ENCODE data around the gene SLIT3.
"Not testable (repeated sequence)": the region's sequence is repeated elsewhere in the genome, so short reads cannot be mapped to it uniquely, and the experiment has no call there.

Gene SLIT3

DNA sequence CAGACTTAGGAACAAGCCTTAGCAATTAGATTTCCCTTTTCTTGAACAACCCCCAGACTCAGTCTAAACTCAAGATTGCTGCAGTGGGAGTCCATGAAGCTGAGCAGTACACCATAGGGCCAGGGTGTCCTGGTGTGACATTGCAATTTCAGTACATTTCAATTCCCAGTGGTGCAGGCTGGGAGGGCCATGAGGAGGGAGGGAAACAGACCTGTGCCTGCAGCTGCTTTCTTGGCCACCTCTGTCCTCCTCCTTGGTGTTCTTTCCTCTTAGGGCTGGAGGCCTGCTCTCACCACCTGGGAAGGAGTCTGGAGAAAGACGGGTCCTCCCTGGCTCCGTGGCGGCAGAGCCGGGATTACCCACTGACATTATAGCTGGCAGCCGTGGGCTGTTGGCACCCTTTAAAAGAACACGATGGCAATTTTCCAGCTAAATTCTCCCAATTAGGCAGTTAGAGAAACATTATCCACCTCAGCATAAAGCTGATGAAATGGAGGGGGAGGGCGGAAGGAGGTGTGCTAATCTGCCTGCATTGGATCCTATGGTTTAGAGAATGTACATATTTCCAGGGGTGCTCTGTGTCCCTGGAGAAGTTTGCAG, 186.4 kb downstream of the SLIT3 start:
- H3K4me3 ChIP-seq (ENCODE audit: low read length) = no peak overlapping the region
- no peaks in the 10 kb centered on the region for H3K4me1 ChIP-seq (ENCODE audit: control insufficient read depth, insufficient read depth, low read length)
- no peaks in the 10 kb centered on the region for H3K9me3 ChIP-seq (replicated peaks; ENCODE audit: low read length)
- no peak overlapping the region for H3K9ac ChIP-seq (ENCODE audit: low read depth, low read length)
- no peaks in the 10 kb centered on the region for H3K36me3 ChIP-seq (ENCODE audit: insufficient read depth, low read length)
- no peak overlapping the region for H3K4me2 ChIP-seq (ENCODE audit: low read length)
- no peaks in the 10 kb centered on the region for H3K27me3 ChIP-seq (ENCODE audit: control insufficient read depth, insufficient read depth, low read length)

DNA sequence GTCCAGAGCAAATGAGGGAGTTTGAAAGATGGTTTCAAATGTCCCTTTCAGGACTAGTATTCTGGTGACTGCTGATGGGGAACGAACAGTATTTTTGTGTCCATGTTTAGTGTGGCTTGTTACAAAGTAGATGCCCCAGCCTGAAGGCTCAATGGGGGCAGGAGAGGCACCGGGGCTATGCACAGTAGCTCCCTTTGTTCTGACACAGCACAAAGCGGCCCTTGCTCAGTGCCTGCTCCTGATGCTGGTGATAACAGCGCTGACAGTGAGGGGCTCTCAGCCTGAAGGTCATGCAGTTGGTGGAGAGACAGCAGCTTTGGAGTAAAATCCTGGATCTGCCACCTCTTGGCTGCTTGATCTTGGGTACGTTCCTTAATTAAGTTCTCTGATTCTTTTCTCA, 188.9 kb downstream of the SLIT3 start:
- Histone ChIP-seq H3K9me3 (replicated peaks; ENCODE audit: low read length) (no peaks in the 10 kb centered on the region), H3K36me3 (ENCODE audit: insufficient read depth, low read length) (no peaks in the 10 kb centered on the region), H3K9ac (ENCODE audit: low read depth, low read length) (no peak overlapping the region), H3K27me3 (ENCODE audit: control insufficient read depth, insufficient read depth, low read length) (no peaks in the 10 kb centered on the region), H3K4me1 (ENCODE audit: control insufficient read depth, insufficient read depth, low read length) (no peaks in the 10 kb centered on the region), H3K4me3 (ENCODE audit: low read length) (no peak overlapping the region), H3K4me2 (ENCODE audit: low read length) (no peak overlapping the region)

DNA sequence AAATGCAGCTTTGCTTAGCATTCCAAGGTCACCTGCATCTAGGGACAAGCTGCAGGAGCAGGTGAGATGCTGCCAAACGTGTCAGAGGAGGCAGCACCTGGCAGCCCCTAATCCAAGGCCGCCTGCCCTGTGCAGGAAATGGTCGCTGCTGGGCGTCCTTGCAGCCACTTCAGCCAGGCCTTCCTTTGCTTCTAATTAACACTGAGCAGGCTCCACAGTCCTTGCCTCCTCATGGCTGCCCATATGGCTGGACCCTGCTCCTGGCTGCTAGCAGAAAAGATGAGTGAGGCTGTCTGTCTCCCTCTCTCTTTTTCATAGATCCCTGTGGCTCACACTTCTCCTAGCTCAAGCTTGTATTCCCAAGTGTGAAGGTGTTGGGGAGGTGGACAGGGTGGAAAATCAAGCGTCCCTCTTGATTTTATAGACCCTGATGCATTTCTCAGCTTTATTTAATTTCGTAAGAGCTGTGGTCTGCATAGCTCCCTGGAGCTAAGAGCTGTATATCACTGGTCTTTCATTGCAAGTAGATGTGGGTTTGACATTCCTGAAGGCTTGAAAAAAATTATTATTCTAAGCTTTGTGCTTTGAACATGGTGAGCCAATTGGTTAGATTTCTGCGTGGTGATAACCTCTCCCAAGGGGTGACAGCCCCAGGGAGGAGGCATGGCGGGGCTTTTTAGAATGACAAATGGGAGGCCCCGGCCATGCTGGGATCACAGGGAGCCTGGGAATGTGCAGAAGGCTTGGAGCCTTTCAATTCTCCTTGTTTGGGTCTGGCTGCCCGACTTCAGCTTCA, 193.8 kb downstream of the SLIT3 start:
- no peak overlapping the region for H3K4me2 ChIP-seq (ENCODE audit: low read length)
- no peaks in the 10 kb centered on the region for H3K36me3 ChIP-seq (ENCODE audit: insufficient read depth, low read length)
- no peaks in the 10 kb centered on the region for H3K27me3 ChIP-seq (ENCODE audit: control insufficient read depth, insufficient read depth, low read length)
- H3K9me3 ChIP-seq (replicated peaks; ENCODE audit: low read length) = no peaks in the 10 kb centered on the region
- no peaks in the 10 kb centered on the region for H3K4me1 ChIP-seq (ENCODE audit: control insufficient read depth, insufficient read depth, low read length)
- no peak overlapping the region for H3K9ac ChIP-seq (ENCODE audit: low read depth, low read length)
- H3K4me3 ChIP-seq (ENCODE audit: low read length) = no peak overlapping the region

DNA sequence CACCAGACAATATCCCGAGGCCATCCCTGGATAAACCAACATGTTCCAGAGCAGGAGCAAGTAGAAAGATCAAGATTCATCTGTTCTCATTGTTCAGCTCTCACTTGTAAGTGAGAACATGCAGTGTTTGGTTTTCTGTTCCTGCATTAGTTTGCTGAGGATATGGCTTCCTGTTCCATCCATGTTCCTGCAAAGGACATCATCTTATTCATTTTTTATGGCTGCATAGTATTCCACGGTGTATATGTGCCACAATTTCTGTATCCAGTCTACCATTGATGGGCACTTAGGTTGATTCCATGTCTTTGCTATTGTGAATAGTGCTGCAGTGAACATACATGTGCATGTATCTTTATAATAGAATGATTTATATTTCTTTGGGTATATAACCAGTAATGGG, 195.4 kb downstream of the SLIT3 start:
- not testable (repeated sequence) for H3K36me3 ChIP-seq (ENCODE audit: insufficient read depth, low read length); H3K4me1 ChIP-seq (ENCODE audit: control insufficient read depth, insufficient read depth, low read length); H3K4me3 ChIP-seq (ENCODE audit: low read length); H3K27me3 ChIP-seq (ENCODE audit: control insufficient read depth, insufficient read depth, low read length); H3K4me2 ChIP-seq (ENCODE audit: low read length); H3K9ac ChIP-seq (ENCODE audit: low read depth, low read length); H3K9me3 ChIP-seq (replicated peaks; ENCODE audit: low read length)

DNA sequence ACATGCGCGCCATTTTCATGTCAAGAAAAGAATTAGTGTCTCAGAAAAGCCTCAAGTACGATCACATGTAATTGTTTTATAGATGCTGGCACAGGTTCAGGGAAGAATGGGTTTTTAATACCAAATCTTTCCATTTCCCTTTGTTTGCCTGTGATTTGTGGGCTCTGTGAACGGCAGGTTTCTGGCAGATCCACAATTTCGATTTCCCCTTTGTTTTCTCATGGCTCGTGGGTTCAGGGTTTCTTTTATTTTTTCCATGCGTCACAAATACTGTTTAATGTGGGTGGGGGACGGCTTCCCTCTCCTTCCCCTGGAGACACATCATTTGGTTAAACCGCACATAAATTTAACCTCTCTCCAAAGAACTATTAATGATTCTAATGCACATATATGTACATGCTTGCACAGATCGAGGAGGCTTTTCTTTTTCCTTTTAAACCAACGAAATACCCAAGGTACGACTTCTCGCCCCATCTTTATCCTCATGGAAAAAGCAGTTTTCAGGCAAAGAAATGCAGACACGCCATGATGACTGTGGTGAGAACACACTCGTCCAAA, 195.9 kb downstream of the SLIT3 start:
- Histone ChIP-seq H3K9me3 (replicated peaks; ENCODE audit: low read length) (no peaks in the 10 kb centered on the region), H3K9ac (ENCODE audit: low read depth, low read length) (no peak overlapping the region), H3K27me3 (ENCODE audit: control insufficient read depth, insufficient read depth, low read length) (no peaks in the 10 kb centered on the region), H3K4me1 (ENCODE audit: control insufficient read depth, insufficient read depth, low read length) (peaks cover 6% of the 10 kb centered on the region), H3K4me3 (ENCODE audit: low read length) (no peak overlapping the region), H3K4me2 (ENCODE audit: low read length) (no peak overlapping the region), H3K36me3 (ENCODE audit: insufficient read depth, low read length) (no peaks in the 10 kb centered on the region)

DNA sequence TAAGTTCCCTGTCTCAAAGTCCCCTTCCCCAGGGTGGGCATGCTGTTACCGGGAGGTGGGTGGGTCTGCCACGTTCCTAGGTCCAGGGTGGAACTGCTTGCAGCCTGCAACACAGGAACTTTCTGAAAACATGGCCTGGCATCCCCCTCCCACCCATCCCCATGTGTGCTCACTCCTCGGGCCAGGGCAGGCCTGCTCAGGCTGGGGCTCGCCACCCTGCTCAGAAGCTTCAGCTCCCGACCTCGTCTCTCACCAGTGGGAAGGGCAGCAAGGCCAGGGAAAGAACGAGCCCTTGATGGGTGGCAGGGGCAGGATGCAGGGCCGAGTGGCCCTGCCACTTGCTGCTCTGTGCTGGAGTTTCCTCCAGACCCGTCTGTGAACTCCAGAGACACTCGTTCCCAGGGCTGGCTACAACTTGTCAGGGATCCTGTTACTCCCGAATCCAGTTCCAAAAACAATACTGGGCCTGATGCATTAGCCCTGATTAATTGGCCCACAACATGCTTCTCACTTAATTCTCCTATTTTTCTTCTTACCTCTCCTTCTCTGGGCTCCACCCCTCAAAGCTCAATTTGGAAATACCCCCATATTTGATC, 197.3 kb downstream of the SLIT3 start:
- H3K4me3 ChIP-seq (ENCODE audit: low read length) = no peak overlapping the region
- peaks cover 8% of the 10 kb centered on the region for H3K4me1 ChIP-seq (ENCODE audit: control insufficient read depth, insufficient read depth, low read length)
- no peak overlapping the region for H3K4me2 ChIP-seq (ENCODE audit: low read length)
- H3K9me3 ChIP-seq (replicated peaks; ENCODE audit: low read length) = no peaks in the 10 kb centered on the region
- no peak overlapping the region for H3K9ac ChIP-seq (ENCODE audit: low read depth, low read length)
- H3K36me3 ChIP-seq (ENCODE audit: insufficient read depth, low read length) = no peaks in the 10 kb centered on the region
- H3K27me3 ChIP-seq (ENCODE audit: control insufficient read depth, insufficient read depth, low read length) = no peaks in the 10 kb centered on the region

DNA sequence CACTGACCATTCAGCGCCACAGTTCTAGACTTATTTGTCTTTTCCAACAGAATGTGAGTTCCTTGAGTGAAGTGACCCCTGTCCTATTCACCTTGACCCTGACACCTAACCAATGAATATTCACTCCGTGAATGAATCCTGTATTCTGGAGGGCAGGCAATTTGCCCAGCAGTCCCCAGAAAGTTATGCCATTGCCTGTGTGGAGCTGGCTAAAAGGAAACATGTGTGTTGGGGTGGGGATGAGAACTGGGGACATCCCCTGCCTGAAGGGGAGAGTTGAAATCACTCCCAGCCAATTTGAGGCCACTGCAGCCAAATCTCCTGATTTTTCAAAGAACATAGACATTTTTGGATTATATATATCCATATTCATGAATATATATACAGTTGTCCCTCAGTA, 199.0 kb downstream of the SLIT3 start:
- Histone ChIP-seq H3K36me3 (ENCODE audit: insufficient read depth, low read length) (no peaks in the 10 kb centered on the region), H3K9ac (ENCODE audit: low read depth, low read length) (no peak overlapping the region), H3K27me3 (ENCODE audit: control insufficient read depth, insufficient read depth, low read length) (no peaks in the 10 kb centered on the region), H3K4me3 (ENCODE audit: low read length) (no peak overlapping the region), H3K4me1 (ENCODE audit: control insufficient read depth, insufficient read depth, low read length) (peaks cover 8% of the 10 kb centered on the region), H3K9me3 (replicated peaks; ENCODE audit: low read length) (no peaks in the 10 kb centered on the region), H3K4me2 (ENCODE audit: low read length) (no peak overlapping the region)

DNA sequence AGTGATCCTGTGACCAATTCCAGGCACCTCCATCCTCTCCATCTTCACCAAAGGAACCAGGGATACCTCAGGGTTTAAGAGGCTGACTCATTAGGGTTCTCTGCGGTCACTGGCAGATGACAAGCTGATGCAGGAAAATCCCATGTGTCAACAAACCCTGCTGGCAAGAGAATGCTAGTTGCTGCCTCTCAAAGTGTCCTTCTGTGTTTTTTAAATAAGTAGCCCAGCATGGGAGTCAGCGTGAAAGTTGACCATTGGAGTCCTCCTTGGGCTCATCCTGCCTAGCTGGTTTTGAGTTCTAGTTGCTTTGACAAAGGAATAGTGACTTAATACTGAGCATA, 200.2 kb downstream of the SLIT3 start:
- Histone ChIP-seq H3K27me3 (ENCODE audit: control insufficient read depth, insufficient read depth, low read length) (no peaks in the 10 kb centered on the region), H3K36me3 (ENCODE audit: insufficient read depth, low read length) (no peaks in the 10 kb centered on the region), H3K9ac (ENCODE audit: low read depth, low read length) (no peak overlapping the region), H3K9me3 (replicated peaks; ENCODE audit: low read length) (no peaks in the 10 kb centered on the region), H3K4me1 (ENCODE audit: control insufficient read depth, insufficient read depth, low read length) (peaks cover 8% of the 10 kb centered on the region), H3K4me3 (ENCODE audit: low read length) (no peak overlapping the region), H3K4me2 (ENCODE audit: low read length) (no peak overlapping the region)

DNA sequence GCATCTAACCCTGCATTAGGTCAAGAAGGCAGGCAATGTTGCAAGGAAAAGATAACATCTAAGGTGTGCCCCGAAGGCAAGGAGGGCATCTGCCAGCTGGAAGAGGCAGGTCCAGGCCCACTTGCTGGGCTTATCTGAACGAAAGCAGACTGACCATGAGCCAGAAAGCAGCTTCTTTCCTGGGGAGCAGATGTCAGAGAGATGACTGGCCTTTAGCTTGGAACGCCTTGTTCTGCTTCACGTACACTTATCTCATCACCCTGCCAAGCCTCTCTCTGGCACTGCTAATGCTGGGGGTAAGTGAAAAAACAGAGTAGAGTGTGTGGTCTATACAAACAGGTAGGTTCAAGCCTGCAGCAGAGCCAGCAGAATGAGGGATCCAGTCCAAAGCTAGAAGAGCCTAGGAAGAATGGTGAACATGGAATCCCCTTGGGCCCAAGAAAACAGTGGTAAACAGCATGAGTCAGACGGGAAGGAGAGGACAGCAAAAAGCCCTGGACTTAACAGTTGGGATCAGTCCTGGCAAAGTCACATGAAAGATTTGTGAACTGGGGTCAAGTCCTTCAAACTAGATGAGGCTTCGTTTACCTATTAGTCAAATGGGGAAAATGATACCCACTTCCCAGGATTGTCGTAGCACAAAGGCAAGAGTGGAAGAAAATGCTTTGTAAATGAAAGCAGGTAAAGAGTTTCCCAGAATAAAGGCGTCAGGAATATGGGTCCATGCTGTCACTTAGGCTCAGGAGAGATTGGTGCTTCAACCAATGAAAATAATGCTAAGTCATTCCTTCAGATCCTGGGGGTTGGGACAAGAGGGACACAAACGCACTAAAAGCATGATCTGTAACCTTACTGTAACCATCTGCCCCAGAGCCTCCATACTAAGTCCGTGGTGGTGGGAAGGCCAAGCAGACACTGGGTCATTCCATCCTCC, 200.9 kb downstream of the SLIT3 start:
- no peaks in the 10 kb centered on the region for H3K9me3 ChIP-seq (replicated peaks; ENCODE audit: low read length)
- no peaks in the 10 kb centered on the region for H3K27me3 ChIP-seq (ENCODE audit: control insufficient read depth, insufficient read depth, low read length)
- H3K36me3 ChIP-seq (ENCODE audit: insufficient read depth, low read length) = no peaks in the 10 kb centered on the region
- no peak overlapping the region for H3K4me3 ChIP-seq (ENCODE audit: low read length)
- H3K4me1 ChIP-seq (ENCODE audit: control insufficient read depth, insufficient read depth, low read length) = peaks cover 8% of the 10 kb centered on the region
- no peak overlapping the region for H3K4me2 ChIP-seq (ENCODE audit: low read length)
- H3K9ac ChIP-seq (ENCODE audit: low read depth, low read length) = no peak overlapping the region

DNA sequence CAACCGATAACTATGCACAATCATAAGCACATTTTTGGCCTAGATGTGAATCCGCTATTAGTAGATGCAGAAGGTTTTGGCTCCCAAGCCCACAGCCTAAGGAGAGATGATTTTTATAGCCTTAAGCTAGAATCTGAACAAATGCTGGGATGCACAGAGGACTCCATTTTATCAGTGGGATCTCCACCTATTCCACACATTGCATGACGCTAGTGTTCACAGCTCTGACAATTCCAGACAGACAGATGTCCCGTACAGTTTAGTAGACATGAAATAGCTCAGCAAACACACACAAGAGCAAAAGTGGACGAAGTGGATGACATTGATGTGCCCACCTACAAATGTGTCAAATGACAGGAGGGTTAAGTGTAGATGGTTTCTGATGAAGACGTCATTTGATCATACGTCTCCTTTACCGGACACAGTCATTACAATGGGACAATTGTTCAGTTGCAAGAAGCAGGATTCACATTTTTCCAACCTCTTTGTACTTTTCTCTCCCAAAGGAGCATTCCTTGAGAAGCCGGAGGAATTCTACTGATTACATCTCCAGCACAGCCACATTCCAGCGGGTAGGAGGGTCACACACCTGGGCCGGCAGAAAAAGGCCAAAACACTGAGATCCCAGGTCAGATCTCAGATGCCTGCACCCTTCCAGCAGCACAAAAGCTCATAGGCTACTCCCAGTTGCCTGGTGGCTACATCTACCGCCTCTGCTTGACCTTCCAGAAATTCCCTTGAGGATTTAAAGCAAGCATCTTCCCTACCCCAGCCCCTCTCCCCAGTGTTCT, 202.4 kb downstream of the SLIT3 start:
- Histone ChIP-seq H3K36me3 (ENCODE audit: insufficient read depth, low read length) (no peaks in the 10 kb centered on the region), H3K9me3 (replicated peaks; ENCODE audit: low read length) (no peaks in the 10 kb centered on the region), H3K4me3 (ENCODE audit: low read length) (no peak overlapping the region), H3K4me2 (ENCODE audit: low read length) (no peak overlapping the region), H3K27me3 (ENCODE audit: control insufficient read depth, insufficient read depth, low read length) (no peaks in the 10 kb centered on the region), H3K9ac (ENCODE audit: low read depth, low read length) (no peak overlapping the region), H3K4me1 (ENCODE audit: control insufficient read depth, insufficient read depth, low read length) (peaks cover 14% of the 10 kb centered on the region)

Data from skeletal muscle satellite cell (primary cell).